Mesendoderm (in vitro differentiated cells): ENCODE results near the gene DIPK1C.

Source experiments
- DNase-seq: peaks from one replicate; pipeline ENCODE4 v3.0.0; 2013
- H2AK5ac ChIP-seq: 2 replicates; pipeline ENCODE4 v1.6.1; 2013; ENCODE audit warnings: low read length, inconsistent platforms
- H2BK120ac ChIP-seq: 2 replicates; pipeline ENCODE4 v1.6.1; 2013; ENCODE audit warnings: low read depth, mild to moderate bottlenecking, low read length, moderate library complexity, mixed read lengths
- H2BK15ac ChIP-seq: replicated peaks from 2 replicates; pipeline ENCODE4 v1.6.1; 2013; ENCODE audit warnings: low read depth, mild to moderate bottlenecking, moderate library complexity
- H2BK5ac ChIP-seq: 2 replicates; pipeline ENCODE4 v1.6.1; 2013; ENCODE audit warnings: low read length, inconsistent platforms
- H3K18ac ChIP-seq: 2 replicates; pipeline ENCODE4 v1.6.1; 2013; ENCODE audit warnings: mild to moderate bottlenecking, low read length, mixed read lengths
- H3K23ac ChIP-seq: one replicate; pipeline ENCODE4 v1.6.1; 2013; ENCODE audit warnings: low read length
- H3K27ac ChIP-seq: 2 replicates; pipeline ENCODE4 v1.5.1; 2013; ENCODE audit warnings: low read depth, mild to moderate bottlenecking, inconsistent platforms, low read length, moderate library complexity
- H3K27me3 ChIP-seq: 2 replicates; pipeline ENCODE4 v1.6.1; 2013; ENCODE audit warnings: low read length, control low read depth, mild to moderate bottlenecking, inconsistent platforms; ENCODE audit not compliant: insufficient read depth, poor library complexity
- H3K36me3 ChIP-seq: 2 replicates; pipeline ENCODE4 v1.6.1; 2013; ENCODE audit warnings: low read length, inconsistent platforms; ENCODE audit not compliant: control insufficient read depth, insufficient read depth
- H3K4ac ChIP-seq: one replicate; pipeline ENCODE4 v1.6.1; 2013; ENCODE audit warnings: low read depth, mild to moderate bottlenecking, low read length, moderate library complexity
- H3K4me1 ChIP-seq: 2 replicates; pipeline ENCODE4 v1.6.1; 2013; ENCODE audit warnings: low read depth, low read length, inconsistent platforms; ENCODE audit not compliant: control insufficient read depth
- H3K4me2 ChIP-seq: 2 replicates; pipeline ENCODE4 v1.6.1; 2013; ENCODE audit warnings: low read length
- H3K4me3 ChIP-seq: 2 replicates; pipeline ENCODE4 v1.5.1; 2013; ENCODE audit warnings: mild to moderate bottlenecking, low read length
- H3K56ac ChIP-seq: one replicate; pipeline ENCODE4 v1.6.1; 2013; ENCODE audit warnings: low read length
- H3K79me1 ChIP-seq: 2 replicates; pipeline ENCODE4 v1.6.1; 2013; ENCODE audit warnings: low read length, inconsistent platforms
- H3K79me2 ChIP-seq: 2 replicates; pipeline ENCODE4 v1.6.1; 2013; ENCODE audit warnings: mild to moderate bottlenecking, low read length; ENCODE audit not compliant: control insufficient read depth, insufficient read depth
- H3K9ac ChIP-seq: 2 replicates; pipeline ENCODE4 v1.6.1; 2013; ENCODE audit warnings: low read length, inconsistent platforms
- H4K5ac ChIP-seq: one replicate; pipeline ENCODE4 v1.6.1; 2013; ENCODE audit warnings: low read length
- H4K8ac ChIP-seq: one replicate; pipeline ENCODE4 v1.6.1; 2013; ENCODE audit warnings: low read depth, mild to moderate bottlenecking, control low read depth, low read length, moderate library complexity
- WGBS: extraction: QIAGEN DNeasy Blood & Tissue Kit; methylation state at CpG from one replicate; pipeline ENCODE4 v1.1.7; 2013; ENCODE audit warnings: low lambda C conversion rate, missing lambda C conversion rate; ENCODE audit not compliant: insufficient coverage; ENCODE audit errors: extremely low coverage; 5-methylcytosine and 5-hydroxymethylcytosine counted together

The DIPK1C gene

GRCh38 chr18:74447404-74448152 lies 9.5 kb downstream of the DIPK1C start:
- H3K27me3 ChIP-seq: no peaks in the 10 kb centered on the region
- H3K4ac ChIP-seq: no peak overlapping the region
- H2BK120ac ChIP-seq: no peak overlapping the region
- no peak overlapping the region for H3K4me2 ChIP-seq
- H3K23ac ChIP-seq: no peak overlapping the region
- no peaks in the 10 kb centered on the region for H3K79me2 ChIP-seq
- H3K4me1 ChIP-seq: no peaks in the 10 kb centered on the region
- no peak for DNase-seq
- no peaks in the 10 kb centered on the region for H3K36me3 ChIP-seq
- no peak overlapping the region for H4K8ac ChIP-seq
- no peak overlapping the region for H3K18ac ChIP-seq
- H2AK5ac ChIP-seq: no peak overlapping the region
- no peak overlapping the region for H3K4me3 ChIP-seq
- no peak overlapping the region for H4K5ac ChIP-seq
- no CpG with 5 or more reads among the region's 16 CpGs for WGBS
- H2BK5ac ChIP-seq: no peak overlapping the region
- no peak overlapping the region for H2BK15ac ChIP-seq
- no peak overlapping the region for H3K27ac ChIP-seq
- no peak overlapping the region for H3K56ac ChIP-seq
- H3K9ac ChIP-seq: no peak overlapping the region
- no peaks in the 10 kb centered on the region for H3K79me1 ChIP-seq

GRCh38 chr18:74446631-74447403 lies 10.3 kb downstream of the DIPK1C start:
- Histone ChIP-seq H3K23ac (no peak overlapping the region), H3K56ac (no peak overlapping the region), H3K79me2 (no peaks in the 10 kb centered on the region), H3K4me2 (no peak overlapping the region), H4K5ac (no peak overlapping the region), H2BK15ac (no peak overlapping the region), H3K4me1 (no peaks in the 10 kb centered on the region), H2BK120ac (no peak overlapping the region), H3K4ac (no peak overlapping the region), H3K79me1 (no peaks in the 10 kb centered on the region), H3K27ac (no peak overlapping the region), H3K18ac (no peak overlapping the region), H2AK5ac (no peak overlapping the region), H4K8ac (no peak overlapping the region), H3K4me3 (no peak overlapping the region), H3K9ac (no peak overlapping the region), H2BK5ac (no peak overlapping the region), H3K36me3 (no peaks in the 10 kb centered on the region), H3K27me3 (no peaks in the 10 kb centered on the region)
- WGBS: no CpG with 5 or more reads among the region's 38 CpGs
- no peak for DNase-seq

GRCh38 chr18:74446178-74446577 lies 10.9 kb downstream of the DIPK1C start:
- no peak overlapping the region for H3K23ac ChIP-seq
- H3K4me3 ChIP-seq: no peak overlapping the region
- H3K4me1 ChIP-seq: no peaks in the 10 kb centered on the region
- no peaks in the 10 kb centered on the region for H3K27me3 ChIP-seq
- H3K36me3 ChIP-seq: no peaks in the 10 kb centered on the region
- no peak overlapping the region for H3K56ac ChIP-seq
- H3K18ac ChIP-seq: no peak overlapping the region
- H2BK120ac ChIP-seq: no peak overlapping the region
- no peaks in the 10 kb centered on the region for H3K79me1 ChIP-seq
- H2BK15ac ChIP-seq: no peak overlapping the region
- H3K27ac ChIP-seq: no peak overlapping the region
- no peak overlapping the region for H4K5ac ChIP-seq
- H3K79me2 ChIP-seq: no peaks in the 10 kb centered on the region
- no peak overlapping the region for H3K4ac ChIP-seq
- DNase-seq: no peak
- H2AK5ac ChIP-seq: no peak overlapping the region
- no peak overlapping the region for H3K4me2 ChIP-seq
- no CpG with 5 or more reads among the region's 11 CpGs for WGBS
- no peak overlapping the region for H4K8ac ChIP-seq
- no peak overlapping the region for H3K9ac ChIP-seq
- H2BK5ac ChIP-seq: no peak overlapping the region

- Histone ChIP-seq H3K79me2 (no peaks in the 10 kb centered on the region), H3K27ac (no peak overlapping the region), H3K4me2 (no peak overlapping the region), H2AK5ac (no peak overlapping the region), H3K36me3 (no peaks in the 10 kb centered on the region), H4K8ac (no peak overlapping the region), H3K79me1 (no peaks in the 10 kb centered on the region), H2BK5ac (no peak overlapping the region), H3K4me1 (no peaks in the 10 kb centered on the region), H3K4ac (no peak overlapping the region), H3K9ac (no peak overlapping the region), H2BK120ac (no peak overlapping the region), H4K5ac (no peak overlapping the region), H3K27me3 (no peaks in the 10 kb centered on the region), H3K23ac (no peak overlapping the region), H2BK15ac (no peak overlapping the region), H3K18ac (no peak overlapping the region), H3K4me3 (no peak overlapping the region), H3K56ac (no peak overlapping the region)
- no CpG with 5 or more reads among the region's 14 CpGs for WGBS
- no peak for DNase-seq
Measured at GRCh38 chr18:74445585-74445984, 11.5 kb downstream of the DIPK1C start.

GRCh38 chr18:74444104-74444503 lies 13.0 kb downstream of the DIPK1C start:
- Histone ChIP-seq H3K36me3 (no peaks in the 10 kb centered on the region), H2BK15ac (no peak overlapping the region), H3K4me1 (no peaks in the 10 kb centered on the region), H3K27ac (no peak overlapping the region), H3K4me3 (no peak overlapping the region), H3K18ac (no peak overlapping the region), H3K27me3 (no peaks in the 10 kb centered on the region), H4K8ac (no peak overlapping the region), H2BK5ac (no peak overlapping the region), H3K9ac (no peak overlapping the region), H3K56ac (no peak overlapping the region), H3K4me2 (no peak overlapping the region), H2AK5ac (no peak overlapping the region), H3K79me1 (no peaks in the 10 kb centered on the region), H3K23ac (no peak overlapping the region), H4K5ac (no peak overlapping the region), H2BK120ac (no peak overlapping the region), H3K79me2 (no peaks in the 10 kb centered on the region), H3K4ac (no peak overlapping the region)
- WGBS: no CpG with 5 or more reads among the region's 3 CpGs
- DNase-seq: no peak
